ENCODE measurements around the gene MARCHF9.

Gene MARCHF9

GRCh38 chr12:57737467-57738460 lies 17.1 kb upstream of the MARCHF9 start:
- no peak for DNase-seq

- no peak for DNase-seq
These were observed 16.2 kb upstream of the MARCHF9 start, which contains the start of gene AGAP2 for GRCh38 chr12:57738661-57739237. AGAP2 (minus strand) TSS chr12:57738742; CDS start chr12:57738246, 496 bp downstream.

GRCh38 chr12:57739387-57739786 lies 15.5 kb upstream of the MARCHF9 start:
- no peak for DNase-seq

GRCh38 chr12:57739914-57740538 lies 14.9 kb upstream of the MARCHF9 start:
- no peak for DNase-seq

- peak in 1 of 2 donors; percentile 39 for DNase-seq
These were observed 14.1 kb upstream of the MARCHF9 start for GRCh38 chr12:57740656-57741412.

GRCh38 chr12:57741413-57741789 lies 13.5 kb upstream of the MARCHF9 start:
- DNase-seq: no peak

- peak in 1 of 2 donors; percentile 54 for DNase-seq
These were observed 12.8 kb upstream of the MARCHF9 start for GRCh38 chr12:57741844-57742738.

- DNase-seq: no peak
These were observed 11.1 kb upstream of the MARCHF9 start for GRCh38 chr12:57743769-57744168.

GRCh38 chr12:57744194-57744776 lies 10.6 kb upstream of the MARCHF9 start:
- DNase-seq: peak; percentile 81 to 83

- DNase-seq: peak; percentile 98
These were observed 10.0 kb upstream of the MARCHF9 start, which contains the start of gene TSPAN31 for GRCh38 chr12:57744777-57745484. TSPAN31 (plus strand) TSS chr12:57745039; CDS start chr12:57745155, 116 bp downstream.

GRCh38 chr12:57745485-57745881 lies 9.4 kb upstream of the MARCHF9 start:
- DNase-seq: peak in 1 of 2 donors; percentile 36

GRCh38 chr12:57746025-57746424 lies 8.9 kb upstream of the MARCHF9 start:
- no peak for DNase-seq

- DNase-seq: no peak
These were observed 5.8 kb upstream of the MARCHF9 start for GRCh38 chr12:57749061-57749460.

GRCh38 chr12:57750561-57751431 lies 4.1 kb upstream of the MARCHF9 start:
- DNase-seq: no peak

GRCh38 chr12:57751432-57751787 lies 3.5 kb upstream of the MARCHF9 start:
- no peak for DNase-seq

GRCh38 chr12:57751788-57752667 lies 2.9 kb upstream of the MARCHF9 start, which contains the start of gene CDK4:
CDK4 (minus strand) TSS chr12:57752310; CDS start chr12:57751717, 593 bp downstream.
- DNase-seq: peak; percentile 99

GRCh38 chr12:57752668-57753000 lies 2.3 kb upstream of the MARCHF9 start:
- no peak for DNase-seq

- DNase-seq: no peak
These were observed 1.1 kb upstream of the MARCHF9 start for GRCh38 chr12:57753756-57754337.

Data from inflammatory macrophage (primary cell).